ENCODE measurements around the gene CCP110. TPM values are rescaled to one million over a fixed set of nuclear protein-coding genes. Genes with fewer than 3 reads are reported as not detected.

The CCP110 gene
- total and polyA plus RNA-seq, 2 of the 13 experiments (the other 11 are each of a cell fraction or from before 2014, with no cell fraction given): 10.0 to 11.1 TPM

DNA sequence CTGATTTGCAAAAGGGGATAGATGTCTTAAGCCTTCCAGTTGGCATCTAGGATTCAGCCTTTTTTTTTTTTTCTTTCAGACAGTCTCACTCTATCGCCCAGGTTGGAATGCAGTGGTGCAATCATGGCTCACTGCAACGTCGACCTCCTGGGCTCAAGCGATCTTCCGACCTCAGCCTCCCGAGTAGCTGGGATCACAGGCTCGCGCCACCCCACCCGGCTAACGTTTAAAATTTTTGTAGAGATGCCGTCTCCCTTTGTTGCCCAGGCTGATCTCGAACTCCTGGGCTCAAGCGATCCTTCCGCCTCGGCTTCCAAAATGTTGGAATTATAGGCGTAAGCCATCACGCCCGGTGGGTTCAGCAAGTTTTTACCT is 571 bp upstream of the CCP110 start (continued):
- TF ChIP-seq, protein P1, sequence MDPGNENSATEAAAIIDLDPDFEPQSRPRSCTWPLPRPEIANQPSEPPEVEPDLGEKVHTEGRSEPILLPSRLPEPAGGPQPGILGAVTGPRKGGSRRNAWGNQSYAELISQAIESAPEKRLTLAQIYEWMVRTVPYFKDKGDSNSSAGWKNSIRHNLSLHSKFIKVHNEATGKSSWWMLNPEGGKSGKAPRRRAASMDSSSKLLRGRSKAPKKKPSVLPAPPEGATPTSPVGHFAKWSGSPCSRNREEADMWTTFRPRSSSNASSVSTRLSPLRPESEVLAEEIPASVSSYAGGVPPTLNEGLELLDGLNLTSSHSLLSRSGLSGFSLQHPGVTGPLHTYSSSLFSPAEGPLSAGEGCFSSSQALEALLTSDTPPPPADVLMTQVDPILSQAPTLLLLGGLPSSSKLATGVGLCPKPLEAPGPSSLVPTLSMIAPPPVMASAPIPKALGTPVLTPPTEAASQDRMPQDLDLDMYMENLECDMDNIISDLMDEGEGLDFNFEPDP (CRISPR knock-in tag; conservative IDR thresholded peaks at IDR 0.05): no peak
- TF ChIP-seq SMYD3 (CRISPR knock-in tag; IDR thresholded peaks at IDR 0.05): 0 out of 2 replicates have a peak, but pooled peaks have one; percentile 56
- TF ChIP-seq KDM6A (CRISPR knock-in tag; IDR thresholded peaks at IDR 0.05; ENCODE audit: low read depth): no peak
- TF ChIP-seq ZNF547 (CRISPR knock-in tag; IDR thresholded peaks at IDR 0.05): no peak
- no peak for TF ChIP-seq GATA4 (IDR thresholded peaks at IDR 0.05; ENCODE audit: borderline replicate concordance, low read depth)
- peak; percentile 20; the same call in 1 of the 2 replicates for TF ChIP-seq ZNF12 (CRISPR knock-in tag; IDR thresholded peaks at IDR 0.05)
- TF ChIP-seq, protein P2, sequence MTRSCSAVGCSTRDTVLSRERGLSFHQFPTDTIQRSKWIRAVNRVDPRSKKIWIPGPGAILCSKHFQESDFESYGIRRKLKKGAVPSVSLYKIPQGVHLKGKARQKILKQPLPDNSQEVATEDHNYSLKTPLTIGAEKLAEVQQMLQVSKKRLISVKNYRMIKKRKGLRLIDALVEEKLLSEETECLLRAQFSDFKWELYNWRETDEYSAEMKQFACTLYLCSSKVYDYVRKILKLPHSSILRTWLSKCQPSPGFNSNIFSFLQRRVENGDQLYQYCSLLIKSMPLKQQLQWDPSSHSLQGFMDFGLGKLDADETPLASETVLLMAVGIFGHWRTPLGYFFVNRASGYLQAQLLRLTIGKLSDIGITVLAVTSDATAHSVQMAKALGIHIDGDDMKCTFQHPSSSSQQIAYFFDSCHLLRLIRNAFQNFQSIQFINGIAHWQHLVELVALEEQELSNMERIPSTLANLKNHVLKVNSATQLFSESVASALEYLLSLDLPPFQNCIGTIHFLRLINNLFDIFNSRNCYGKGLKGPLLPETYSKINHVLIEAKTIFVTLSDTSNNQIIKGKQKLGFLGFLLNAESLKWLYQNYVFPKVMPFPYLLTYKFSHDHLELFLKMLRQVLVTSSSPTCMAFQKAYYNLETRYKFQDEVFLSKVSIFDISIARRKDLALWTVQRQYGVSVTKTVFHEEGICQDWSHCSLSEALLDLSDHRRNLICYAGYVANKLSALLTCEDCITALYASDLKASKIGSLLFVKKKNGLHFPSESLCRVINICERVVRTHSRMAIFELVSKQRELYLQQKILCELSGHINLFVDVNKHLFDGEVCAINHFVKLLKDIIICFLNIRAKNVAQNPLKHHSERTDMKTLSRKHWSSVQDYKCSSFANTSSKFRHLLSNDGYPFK (CRISPR knock-in tag; IDR thresholded peaks at IDR 0.05; ENCODE audit: borderline replicate concordance): peak; percentile 100
- TF ChIP-seq, protein P3, sequence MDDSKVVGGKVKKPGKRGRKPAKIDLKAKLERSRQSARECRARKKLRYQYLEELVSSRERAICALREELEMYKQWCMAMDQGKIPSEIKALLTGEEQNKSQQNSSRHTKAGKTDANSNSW (CRISPR knock-in tag; IDR thresholded peaks at IDR 0.05; ENCODE audit: borderline replicate concordance): peak; percentile 66; the same call in 1 of the 2 replicates
- TF ChIP-seq MEIS1 (CRISPR knock-in tag; IDR thresholded peaks at IDR 0.05; ENCODE audit: borderline replicate concordance): no peak
- TF ChIP-seq SIX1 (CRISPR knock-in tag; IDR thresholded peaks at IDR 0.05; ENCODE audit: borderline replicate concordance): no peak
- no peak for TF ChIP-seq MLLT10 (CRISPR knock-in tag; IDR thresholded peaks at IDR 0.05)
- no peak for TF ChIP-seq ZNF580 (CRISPR knock-in tag; IDR thresholded peaks at IDR 0.05; ENCODE audit: borderline replicate concordance, low read depth)
- TF ChIP-seq CENPX (CRISPR knock-in tag; IDR thresholded peaks at IDR 0.05): no peak
- TF ChIP-seq ZNF34 (CRISPR knock-in tag; IDR thresholded peaks at IDR 0.05; ENCODE audit: borderline replicate concordance): peak; percentile 0; the same call in 1 of the 2 replicates
- TF ChIP-seq ZNF143 (CRISPR knock-in tag; IDR thresholded peaks at IDR 0.05): no peak
- TF ChIP-seq EP300 (IDR thresholded peaks at IDR 0.05; ENCODE audit: low read depth in 2 of 2, low read length in 2 of 2): no peak
- TF ChIP-seq EP300 (CRISPR knock-in tag; IDR thresholded peaks at IDR 0.05; ENCODE audit: borderline replicate concordance): no peak
- TF ChIP-seq RCOR2 (CRISPR knock-in tag; IDR thresholded peaks at IDR 0.05): peak; percentile 53; the same call in 1 of the 2 replicates
- no peak for TF ChIP-seq SETDB1 (CRISPR knock-in tag; IDR thresholded peaks at IDR 0.05; ENCODE audit: borderline replicate concordance)
- TF ChIP-seq, protein P4, sequence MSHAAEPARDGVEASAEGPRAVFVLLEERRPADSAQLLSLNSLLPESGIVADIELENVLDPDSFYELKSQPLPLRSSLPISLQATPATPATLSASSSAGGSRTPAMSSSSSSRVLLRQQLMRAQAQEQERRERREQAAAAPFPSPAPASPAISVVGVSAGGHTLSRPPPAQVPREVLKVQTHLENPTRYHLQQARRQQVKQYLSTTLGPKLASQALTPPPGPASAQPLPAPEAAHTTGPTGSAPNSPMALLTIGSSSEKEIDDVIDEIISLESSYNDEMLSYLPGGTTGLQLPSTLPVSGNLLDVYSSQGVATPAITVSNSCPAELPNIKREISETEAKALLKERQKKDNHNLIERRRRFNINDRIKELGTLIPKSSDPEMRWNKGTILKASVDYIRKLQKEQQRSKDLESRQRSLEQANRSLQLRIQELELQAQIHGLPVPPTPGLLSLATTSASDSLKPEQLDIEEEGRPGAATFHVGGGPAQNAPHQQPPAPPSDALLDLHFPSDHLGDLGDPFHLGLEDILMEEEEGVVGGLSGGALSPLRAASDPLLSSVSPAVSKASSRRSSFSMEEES (CRISPR knock-in tag; IDR thresholded peaks at IDR 0.05): peak; percentile 9; the same call in 1 of the 2 replicates
- no peak for TF ChIP-seq TCF7L2 (IDR thresholded peaks at IDR 0.05; ENCODE audit: low read depth, low read length)
- TF ChIP-seq, protein P5, sequence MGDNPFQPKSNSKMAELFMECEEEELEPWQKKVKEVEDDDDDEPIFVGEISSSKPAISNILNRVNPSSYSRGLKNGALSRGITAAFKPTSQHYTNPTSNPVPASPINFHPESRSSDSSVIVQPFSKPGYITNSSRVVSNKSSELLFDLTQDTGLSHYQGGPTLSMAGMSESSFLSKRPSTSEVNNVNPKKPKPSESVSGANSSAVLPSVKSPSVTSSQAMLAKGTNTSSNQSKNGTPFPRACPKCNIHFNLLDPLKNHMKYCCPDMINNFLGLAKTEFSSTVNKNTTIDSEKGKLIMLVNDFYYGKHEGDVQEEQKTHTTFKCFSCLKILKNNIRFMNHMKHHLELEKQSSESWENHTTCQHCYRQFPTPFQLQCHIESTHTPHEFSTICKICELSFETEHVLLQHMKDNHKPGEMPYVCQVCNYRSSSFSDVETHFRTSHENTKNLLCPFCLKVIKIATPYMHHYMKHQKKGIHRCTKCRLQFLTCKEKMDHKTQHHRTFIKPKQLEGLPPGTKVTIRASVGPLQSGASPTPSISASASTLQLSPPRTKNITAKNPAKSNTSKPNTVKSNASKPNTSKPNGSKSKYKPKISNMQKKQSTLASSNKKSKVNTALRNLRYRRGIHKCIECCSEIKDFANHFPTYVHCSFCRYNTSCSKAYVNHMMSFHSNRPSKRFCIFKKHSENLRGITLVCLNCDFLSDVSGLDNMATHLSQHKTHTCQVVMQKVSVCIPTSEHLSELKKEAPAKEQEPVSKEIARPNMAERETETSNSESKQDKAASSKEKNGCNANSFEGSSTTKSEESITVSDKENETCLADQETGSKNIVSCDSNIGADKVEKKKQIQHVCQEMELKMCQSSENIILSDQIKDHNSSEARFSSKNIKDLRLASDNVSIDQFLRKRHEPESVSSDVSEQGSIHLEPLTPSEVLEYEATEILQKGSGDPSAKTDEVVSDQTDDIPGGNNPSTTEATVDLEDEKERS (CRISPR knock-in tag; IDR thresholded peaks at IDR 0.05): peak; percentile 95
